GM12878 (cell line): ENCODE measurements around the gene COL27A1. TPM values are rescaled to one million over a fixed set of nuclear protein-coding genes. Genes with fewer than 3 reads are reported as not detected.

ENCODE experiments used
- ATAC-seq: fragments of 200-7000 bp; cut with Tn5 transposase; 3 replicates; pipeline ENCODE4 v1.9.1; 2020; ENCODE audit warnings: mild to moderate bottlenecking, moderate library complexity
- BruUV-seq: library from RNA; stranded (reverse); fragments of 400-500 nt; replicated peaks from 2 replicates; lab custom pipeline; 2021; lab: Mats Ljungman, UMichigan
- CTCF ChIA-PET: fragments of 300-600 bp; sonication (Branson Sonifier 250); formaldehyde crosslinking; extraction: SDS; loops from one replicate; lab custom pipeline; 2021; ENCODE audit warnings: inconsistent platforms; lab: Yijun Ruan, JAX
- POLR2A ChIA-PET: fragments of 350-600 bp; formaldehyde crosslinking; extraction: SDS; loops from one replicate; lab custom pipeline; 2021; ENCODE audit warnings: inconsistent platforms; lab: Charles Lee
- RAD21 ChIA-PET: fragments of 300-600 bp; sonication (Branson Sonifier 250); formaldehyde crosslinking; loops from one replicate; lab custom pipeline; 2023; ENCODE audit warnings: antibody characterized with exemption; ENCODE audit not compliant: unreplicated experiment; lab: Charles Lee
- SMC1A ChIA-PET: fragments of 300-600 bp; sonication (Branson Sonifier 250); formaldehyde crosslinking; loops from one replicate; lab custom pipeline; 2023; ENCODE audit not compliant: unreplicated experiment, uncharacterized antibody; lab: Charles Lee
- DNase-seq: peaks from one replicate; pipeline ENCODE4 v3.0.0-alpha.2; 2011; ENCODE audit warnings: low read depth, low spot score
- FAIRE-seq: peaks from 3 replicates; lab custom pipeline; 2011; peaks lifted over from hg19 to GRCh38; lab: Jason Lieb, UNC
- H2AFZ ChIP-seq: 2 replicates; pipeline ENCODE4 v1.6.0; 2011; ENCODE audit warnings: low read depth, low read length, control low read depth; ENCODE audit not compliant: control insufficient read depth
- H3K27ac ChIP-seq: 2 replicates; pipeline ENCODE4 v1.5.1; 2011; ENCODE audit warnings: control low read depth; ENCODE audit not compliant: control insufficient read depth, insufficient read depth
- H3K27me3 ChIP-seq, 2 experiments: replicated peaks in 1 of 2; 2 replicates each; pipeline versions ENCODE4 v1.6.0 to v1.6.1; 2011; ENCODE audit warnings: low read length in 1 of 2; ENCODE audit not compliant: control insufficient read depth in 2 of 2, insufficient read depth in 2 of 2
- H3K36me3 ChIP-seq, 2 experiments: 2 replicates each; pipeline ENCODE4 v1.5.1; 2011; ENCODE audit warnings: low read length in 1 of 2; ENCODE audit not compliant: control insufficient read depth in 2 of 2, insufficient read depth in 2 of 2
- H3K4me1 ChIP-seq: 2 replicates; pipeline ENCODE4 v1.6.1; 2011; ENCODE audit warnings: mild to moderate bottlenecking, low read length, moderate library complexity, mixed read lengths; ENCODE audit not compliant: control insufficient read depth, insufficient read depth
- H3K4me2 ChIP-seq: 2 replicates; pipeline ENCODE4 v1.6.0; 2011; ENCODE audit warnings: control low read depth; ENCODE audit not compliant: control insufficient read depth, insufficient read depth
- H3K4me3 ChIP-seq: fragments of 200-600 bp; sonication (generic); 2 replicates; pipeline ENCODE4 v1.5.1; 2016
- H3K79me2 ChIP-seq: 2 replicates; pipeline ENCODE4 v1.6.0; 2011; ENCODE audit warnings: low read length; ENCODE audit not compliant: control insufficient read depth, insufficient read depth
- H3K9ac ChIP-seq: 2 replicates; pipeline ENCODE4 v1.8.0; 2011; ENCODE audit warnings: low read length, control low read depth, mixed read lengths; ENCODE audit not compliant: control insufficient read depth, insufficient read depth
- H3K9me3 ChIP-seq: replicated peaks from 3 replicates; pipeline ENCODE4 v1.5.1; 2011; ENCODE audit warnings: mild to moderate bottlenecking, low read length; ENCODE audit not compliant: control insufficient read depth, insufficient read depth
- H4K20me1 ChIP-seq: 2 replicates; pipeline ENCODE4 v1.6.0; 2011; ENCODE audit not compliant: control insufficient read depth, insufficient read depth
- CUX1 ChIP-seq: IDR thresholded peaks from 2 replicates; pipeline ENCODE4 v1.6.1; 2012; ENCODE audit warnings: improper control_type of control experiment, low read depth, low read length; ENCODE audit not compliant: insufficient replicate concordance
- HDAC2 ChIP-seq: fragments of 200-600 bp; sonication (generic); IDR thresholded peaks from 2 replicates; pipeline ENCODE4 v1.6.1; 2017
- JUND ChIP-seq: IDR thresholded peaks from 2 replicates; pipeline ENCODE4 v1.6.1; 2012; ENCODE audit warnings: low read depth, mild to moderate bottlenecking, low read length, improper control_type of control experiment, moderate library complexity
- KAT2A ChIP-seq: conservative IDR thresholded peaks from 2 replicates; pipeline ENCODE4 v1.6.1; 2011; ENCODE audit warnings: low read depth, low read length; ENCODE audit not compliant: control insufficient read depth
- MLLT1 ChIP-seq: fragments of 450-650 bp; IDR thresholded peaks from 2 replicates; pipeline ENCODE4 v1.6.1; 2016; ENCODE audit warnings: mild to moderate bottlenecking
- NFYA ChIP-seq: IDR thresholded peaks from 2 replicates; pipeline ENCODE4 v1.6.1; 2011; ENCODE audit warnings: low read depth, mild to moderate bottlenecking, low read length, improper control_type of control experiment, borderline replicate concordance
- PML ChIP-seq: IDR thresholded peaks from 2 replicates; pipeline ENCODE4 v1.6.1; 2012; ENCODE audit warnings: low read length, inconsistent platforms
- POLR2AphosphoS2 ChIP-seq: IDR thresholded peaks from 2 replicates; pipeline ENCODE4 v1.6.1; 2011; ENCODE audit warnings: low read depth, mild to moderate bottlenecking, low read length, improper control_type of control experiment, moderate library complexity
- ZBED1 ChIP-seq: IDR thresholded peaks from 2 replicates; pipeline ENCODE4 v1.6.1; 2016; ENCODE audit warnings: borderline replicate concordance
- WGBS: methylation state at CpG from one replicate; pipeline ENCODE4 v1.1.6; 2016; ENCODE audit warnings: low lambda C conversion rate; ENCODE audit not compliant: insufficient replicate concordance, insufficient coverage; ENCODE audit errors: missing lambda C conversion rate; 5-methylcytosine and 5-hydroxymethylcytosine counted together
- in situ Hi-C: fragments of 300-500 bp; cut with MboI; formaldehyde crosslinking; loops from 9 replicates; pipeline ENCODE4 v1.14.3; 2018; ENCODE audit warnings: mixed read lengths
- intact Hi-C: fragments of 100-400 bp; cut with micrococcal nuclease; formaldehyde crosslinking; loops from one replicate; pipeline ENCODE4 v1.14.2; 2022; ENCODE audit not compliant: unreplicated experiment
- polyA plus RNA-seq, 11 experiments: library from polyadenylated mRNA; depleted of rRNA in 4 of 11; unstranded in 6 of 11; stranded (reverse) in 5 of 11; fragments of >200 nt; fragmentation: Nextera tagmentation in 4 of 11; fragmentation: Illumina TruSeq in 1 of 11; extraction: Ambion mirVana in 4 of 11; extraction: Trizol in 1 of 11; gene quantifications; 1 replicate in 1 of 11; 2 replicates in 10 of 11; pipeline versions ENCODE4 v1.2.1 to v1.2.3, GENCODE V29; 2011 to 2016; ENCODE audit warnings: inconsistent platforms in 2 of 11, missing spikeins in 2 of 11, low read depth in 1 of 11
- total RNA-seq, 4 experiments: library from RNA; depleted of rRNA in 3 of 4; stranded (reverse); fragments of >200 nt in 3 of 4; fragmentation: Illumina TruSeq in 1 of 4; extraction: Trizol in 1 of 4; gene quantifications; 2 replicates each; pipeline versions ENCODE4 v1.2.1 to v1.2.3, GENCODE V29; 2013 to 2021
- TF ChIP-seq, protein P1 (sequence below): IDR thresholded peaks from 2 replicates; pipeline ENCODE4 v1.6.1; 2012; ENCODE audit warnings: low read length, inconsistent platforms

Gene COL27A1
- total and polyA plus RNA-seq, 10 of the 15 experiments (the other 5 are each of a cell fraction or from before 2014, with no cell fraction given) = 0.10 TPM; not detected in 9

GRCh38 chr9:114247491-114247890, 92.2 kb downstream of the COL27A1 start (continued):
- TF ChIP-seq CUX1 (no peak), MLLT1 (no peak), KAT2A (no peak)

DNA sequence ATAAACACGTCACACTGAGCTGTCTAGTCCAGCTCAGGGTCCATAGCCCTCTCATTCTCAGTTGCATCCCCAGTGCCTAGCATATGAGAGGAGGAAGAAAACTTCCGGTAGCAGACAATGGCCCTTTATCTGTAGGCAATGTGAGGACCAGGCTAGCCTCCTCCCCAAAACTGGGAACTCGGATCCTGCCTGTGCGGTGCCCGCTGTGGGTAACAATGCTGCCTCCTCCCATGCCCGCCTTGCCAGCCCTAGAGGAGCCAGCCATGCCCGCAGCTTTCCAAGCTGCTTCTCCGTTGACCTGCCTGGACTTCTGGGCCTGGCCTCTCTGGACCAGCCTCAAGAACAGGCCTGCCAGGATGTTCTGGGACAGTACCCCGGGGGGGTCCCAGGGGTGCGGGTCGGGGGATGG, 93.0 kb downstream of the COL27A1 start:
- H3K4me2 ChIP-seq = no peak overlapping the region
- in situ Hi-C loops = no loop called here
- no peak overlapping the region for H3K9ac ChIP-seq
- ATAC-seq (no peak), DNase-seq (no peak), FAIRE-seq (no peak)
- no peaks in the 10 kb centered on the region for H4K20me1 ChIP-seq
- peaks cover 0 to 2% of the 10 kb centered on the region in 2 experiments; a peak in 2 of 4 replicates for H3K27me3 ChIP-seq
- ChIA-PET POLR2A (no interaction called here), SMC1A (no interaction called here), CTCF (no interaction called here), RAD21 (no interaction called here)
- intact Hi-C loops = no loop called here
- H3K9me3 ChIP-seq = no peaks in the 10 kb centered on the region
- BruUV-seq = no TSS peak
- H2AFZ ChIP-seq = no peak overlapping the region
- no peak overlapping the region for H3K27ac ChIP-seq
- H3K4me1 ChIP-seq = no peaks in the 10 kb centered on the region
- no peaks in the 10 kb centered on the region for H3K36me3 ChIP-seq
- H3K4me3 ChIP-seq = no peak overlapping the region
- 32% methylated on average over 11 of the region's 11 CpGs for WGBS
- no peaks in the 10 kb centered on the region for H3K79me2 ChIP-seq
- TF ChIP-seq NFYA (no peak), PML (no peak), POLR2AphosphoS2 (no peak), ZBED1 (no peak), JUND (no peak), HDAC2 (no peak)
- TF ChIP-seq, protein P1, sequence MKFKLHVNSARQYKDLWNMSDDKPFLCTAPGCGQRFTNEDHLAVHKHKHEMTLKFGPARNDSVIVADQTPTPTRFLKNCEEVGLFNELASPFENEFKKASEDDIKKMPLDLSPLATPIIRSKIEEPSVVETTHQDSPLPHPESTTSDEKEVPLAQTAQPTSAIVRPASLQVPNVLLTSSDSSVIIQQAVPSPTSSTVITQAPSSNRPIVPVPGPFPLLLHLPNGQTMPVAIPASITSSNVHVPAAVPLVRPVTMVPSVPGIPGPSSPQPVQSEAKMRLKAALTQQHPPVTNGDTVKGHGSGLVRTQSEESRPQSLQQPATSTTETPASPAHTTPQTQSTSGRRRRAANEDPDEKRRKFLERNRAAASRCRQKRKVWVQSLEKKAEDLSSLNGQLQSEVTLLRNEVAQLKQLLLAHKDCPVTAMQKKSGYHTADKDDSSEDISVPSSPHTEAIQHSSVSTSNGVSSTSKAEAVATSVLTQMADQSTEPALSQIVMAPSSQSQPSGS = no peak
